Astrocyte of the cerebellum (primary cell): ENCODE measurements around the gene CTSW.

Experiments
- DNase-seq: peaks from one replicate; pipeline ENCODE4 v3.0.0-alpha.2; 2011; ENCODE audit warnings: low read depth
- H3K4me3 ChIP-seq: 2 replicates; pipeline ENCODE4 v1.5.1; 2011; ENCODE audit warnings: mild to moderate bottlenecking, low read depth, low read length, moderate library complexity
- CTCF ChIP-seq: IDR thresholded peaks from 2 replicates; pipeline ENCODE4 v1.5.1; 2012; ENCODE audit warnings: low read length, low read depth, moderate library complexity, mild to moderate bottlenecking; ENCODE audit errors: missing control alignments
- in situ Hi-C: cut with HindIII; loops from 2 replicates; pipeline ENCODE4 v1.10.0; 2017; ENCODE audit warnings: low sequenced_read_pairs

Gene CTSW

GRCh38 chr11:65892661-65893317 lies 13.2 kb downstream of the CTSW start:
- DNase-seq, result no peak
- in situ Hi-C loops, result no loop called here
- H3K4me3 ChIP-seq, result no peak overlapping the region
- TF ChIP-seq CTCF, result no peak

- no peak for TF ChIP-seq CTCF
- no peak for DNase-seq
- in situ Hi-C loops, result no loop called here
- H3K4me3 ChIP-seq, result no peak overlapping the region
These were observed 14.5 kb downstream of the CTSW start for GRCh38 chr11:65894034-65894591.

- in situ Hi-C loops, result no loop called here
- H3K4me3 ChIP-seq, result no peak overlapping the region
- no peak for TF ChIP-seq CTCF
- DNase-seq, result no peak
These were observed 15.9 kb downstream of the CTSW start for GRCh38 chr11:65895482-65895981.

- DNase-seq, result no peak
- H3K4me3 ChIP-seq, result no peak overlapping the region
- in situ Hi-C loops, result no loop called here
- TF ChIP-seq CTCF, result no peak
These were observed 16.7 kb downstream of the CTSW start for GRCh38 chr11:65896034-65896999.

- no peak overlapping the region for H3K4me3 ChIP-seq
- TF ChIP-seq CTCF, result no peak
These were observed 17.4 kb downstream of the CTSW start for GRCh38 chr11:65897020-65897471.

GRCh38 chr11:65898656-65899355 lies 19.2 kb downstream of the CTSW start:
- no peak for TF ChIP-seq CTCF
- no peak for DNase-seq
- in situ Hi-C loops, result no loop called here
- peak overlapping the region; percentile 70 for H3K4me3 ChIP-seq

More at GRCh38 chr11:65897020-65897471, 17.4 kb downstream of the CTSW start:
- no peak for DNase-seq
- in situ Hi-C loops, result no loop called here
